GM20000 (cell line): ENCODE measurements around the gene MON1A.

Experiments
- DNase-seq: peaks from one replicate; pipeline ENCODE4 v3.0.0; 2012; ENCODE audit warnings: low spot score
- CTCF ChIP-seq: IDR thresholded peaks from 2 replicates; pipeline ENCODE4 v1.5.1; 2012; ENCODE audit warnings: mild to moderate bottlenecking, control low read depth; ENCODE audit errors: extremely low read depth, missing control alignments

MON1A gene

GRCh38 chr3:49864505-49864904, 65.1 kb downstream of the MON1A start:
- TF ChIP-seq CTCF: no peak

GRCh38 chr3:49859576-49860305, 69.9 kb downstream of the MON1A start:
- no peak for DNase-seq
- no peak for TF ChIP-seq CTCF

More at GRCh38 chr3:49864505-49864904, 65.1 kb downstream of the MON1A start:
- no peak for DNase-seq
